ENCODE results near the gene NELL2. TPM values are rescaled to one million over a fixed set of nuclear protein-coding genes. Genes with fewer than 3 reads are reported as not detected.

The NELL2 gene
- total and polyA plus RNA-seq, 8 donors: 0.41 to 42.5 (median 28.3) TPM

- intact Hi-C loops (cut with DNase I): no loop called here
- Histone ChIP-seq H3K4me1 (peaks cover 7 to 23% of the 10 kb centered on the region in 2 donors), H3K4me3 (peak overlapping the region; percentile 28 to 44), H3K36me3 (no peaks in the 10 kb centered on the region), H3K27me3 (peaks cover 40 to 78% of the 10 kb centered on the region in 2 donors), H3K27ac (no peak overlapping the region), H3K9me3 (peaks cover 0 to 16% of the 10 kb centered on the region in 2 donors)
- TF ChIP-seq CTCF (IDR thresholded peaks at IDR 0.05): no peak
- DNase-seq (peak in 3 of 4 donors; percentile 34 to 79 (median 52)), ATAC-seq (peak; percentile 75)
Observed at GRCh38 chr12:44876544-44877410, 662 bp upstream of the NELL2 start.

GRCh38 chr12:44875417-44875953, 630 bp downstream of the NELL2 start:
- ATAC-seq: peak; percentile 39
- peak overlapping the region; percentile 28 to 44 for H3K4me3 ChIP-seq
- TF ChIP-seq CTCF (IDR thresholded peaks at IDR 0.05): no peak
- no peaks in the 10 kb centered on the region for H3K36me3 ChIP-seq
- intact Hi-C loops (cut with DNase I): no loop called here
- DNase-seq: peak in 1 of 4 donors; percentile 5
- peaks cover 40 to 88% of the 10 kb centered on the region in 2 donors for H3K27me3 ChIP-seq
- H3K4me1 ChIP-seq: peaks cover 7 to 23% of the 10 kb centered on the region in 2 donors
- peaks cover 0 to 4% of the 10 kb centered on the region in 2 donors for H3K9me3 ChIP-seq
- H3K27ac ChIP-seq: no peak overlapping the region

- Histone ChIP-seq H3K4me1 (peaks cover 7 to 23% of the 10 kb centered on the region in 2 donors), H3K4me3 (peak overlapping the region; percentile 28 to 44)
- TF ChIP-seq CTCF (IDR thresholded peaks at IDR 0.05): no peak
Observed at GRCh38 chr12:44874981-44875416, 1.1 kb downstream of the NELL2 start.

DNA sequence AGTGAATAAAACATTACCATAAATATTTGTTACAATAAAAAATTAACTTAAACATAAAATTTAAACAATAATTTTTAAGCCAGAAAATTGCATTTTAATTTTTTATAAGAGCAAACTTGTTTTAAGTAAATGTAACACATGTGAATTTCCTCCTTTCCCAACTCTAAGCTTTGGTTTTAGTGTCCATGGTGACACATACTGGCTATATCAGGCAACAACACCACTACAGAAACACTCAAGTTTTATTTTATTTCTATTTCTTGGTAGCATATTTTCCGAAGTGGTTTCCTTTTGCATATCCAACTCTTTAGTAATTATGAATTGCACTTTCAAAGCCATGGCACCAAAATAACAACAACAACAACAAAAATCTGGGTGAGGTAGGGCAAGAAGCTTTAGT, 2.2 kb downstream of the NELL2 start:
- peaks cover 7 to 23% of the 10 kb centered on the region in 2 donors for H3K4me1 ChIP-seq
- H3K4me3 ChIP-seq: no peak overlapping the region
- H3K36me3 ChIP-seq: no peaks in the 10 kb centered on the region
- ATAC-seq: peak; percentile 23
- peaks cover 40 to 85% of the 10 kb centered on the region in 2 donors for H3K27me3 ChIP-seq
- intact Hi-C loops (cut with DNase I): no loop called here
- DNase-seq: peak in 1 of 4 donors; percentile 44
- H3K27ac ChIP-seq: no peak overlapping the region
- no peak for TF ChIP-seq CTCF (IDR thresholded peaks at IDR 0.05)
- no peaks in the 10 kb centered on the region for H3K9me3 ChIP-seq

More at GRCh38 chr12:44874981-44875416, 1.1 kb downstream of the NELL2 start:
- H3K27me3 ChIP-seq: peaks cover 40 to 92% of the 10 kb centered on the region in 2 donors
- no peak overlapping the region for H3K27ac ChIP-seq
- ATAC-seq (peak; percentile 8), DNase-seq (no peak)
- no peaks in the 10 kb centered on the region for H3K36me3 ChIP-seq
- intact Hi-C loops (cut with DNase I): no loop called here
- H3K9me3 ChIP-seq: no peaks in the 10 kb centered on the region

GRCh38 chr12:44869503-44869902, 6.6 kb downstream of the NELL2 start:
- no peak for DNase-seq
- intact Hi-C loops (cut with DNase I): no loop called here
- no peak for ATAC-seq
- Histone ChIP-seq H3K27me3 (peaks cover 11 to 41% of the 10 kb centered on the region in 2 donors), H3K4me1 (no peaks in the 10 kb centered on the region), H3K36me3 (no peaks in the 10 kb centered on the region), H3K4me3 (no peak overlapping the region), H3K27ac (no peak overlapping the region), H3K9me3 (peaks cover 0 to 2% of the 10 kb centered on the region in 2 donors)
- TF ChIP-seq CTCF (IDR thresholded peaks at IDR 0.05): no peak

Data from left lung (tissue), 10 donors.